HK-2 (cell line): ENCODE measurements around the gene ZNF319.

Source experiments
- DNase-seq: peaks from one replicate; pipeline ENCODE4 v3.0.0-alpha.2; 2018; ENCODE audit not compliant: unreplicated experiment

Gene ZNF319

DNA sequence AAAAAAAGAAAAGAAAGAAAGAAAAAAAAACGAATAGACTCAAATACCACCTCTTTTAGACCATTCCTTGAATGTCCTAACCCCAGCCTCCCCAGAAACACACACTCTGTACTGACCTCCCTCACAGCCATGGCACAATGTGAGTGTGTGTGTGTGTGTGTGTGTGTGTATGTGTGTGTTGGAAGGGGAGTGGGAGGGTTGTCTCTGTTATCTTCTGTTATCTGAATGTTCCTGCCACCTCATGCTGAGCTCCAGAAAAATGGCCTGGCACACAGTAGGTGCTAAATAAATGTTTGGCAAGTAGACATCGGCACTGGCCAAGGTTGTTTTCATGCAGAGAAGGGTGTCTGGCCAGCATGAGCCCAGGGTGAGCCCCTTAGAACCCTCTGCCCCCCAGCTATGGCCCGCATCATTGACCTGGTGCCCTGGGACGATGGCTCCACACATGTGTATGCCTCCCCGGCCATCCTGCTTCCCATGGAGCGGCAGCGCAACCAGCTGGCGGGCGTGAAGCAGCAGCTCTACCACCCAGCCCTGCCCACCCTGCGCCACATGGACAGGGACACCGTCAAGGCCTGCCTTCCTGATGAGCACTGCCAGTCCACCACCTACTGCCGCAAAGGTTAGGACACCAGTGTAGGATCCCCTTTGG lies 22.9 kb downstream of the ZNF319 start:
- DNase-seq: no peak

GRCh38 chr16:57976331-57976796 lies 24.1 kb downstream of the ZNF319 start:
- DNase-seq: no peak

DNA sequence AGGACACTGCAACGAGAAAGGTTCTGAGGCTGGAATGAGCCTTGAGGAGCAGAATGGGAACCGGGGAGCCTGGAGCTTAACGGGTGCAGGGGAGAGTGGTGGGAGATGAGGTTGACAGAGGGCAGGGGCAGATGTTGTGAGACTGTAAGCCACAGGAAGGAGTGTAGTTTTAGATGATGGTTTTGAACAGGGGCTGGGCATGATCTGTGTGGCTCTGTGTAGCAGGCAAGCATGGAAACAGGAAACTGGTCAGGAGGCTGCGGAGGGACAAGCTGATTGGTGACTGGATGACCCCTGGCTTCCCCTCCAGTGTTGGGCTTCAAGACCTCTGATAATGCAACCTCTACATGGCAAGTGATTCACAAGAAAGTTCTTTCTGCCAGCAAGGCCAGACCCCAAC lies 28.2 kb downstream of the ZNF319 start:
- DNase-seq: no peak

DNA sequence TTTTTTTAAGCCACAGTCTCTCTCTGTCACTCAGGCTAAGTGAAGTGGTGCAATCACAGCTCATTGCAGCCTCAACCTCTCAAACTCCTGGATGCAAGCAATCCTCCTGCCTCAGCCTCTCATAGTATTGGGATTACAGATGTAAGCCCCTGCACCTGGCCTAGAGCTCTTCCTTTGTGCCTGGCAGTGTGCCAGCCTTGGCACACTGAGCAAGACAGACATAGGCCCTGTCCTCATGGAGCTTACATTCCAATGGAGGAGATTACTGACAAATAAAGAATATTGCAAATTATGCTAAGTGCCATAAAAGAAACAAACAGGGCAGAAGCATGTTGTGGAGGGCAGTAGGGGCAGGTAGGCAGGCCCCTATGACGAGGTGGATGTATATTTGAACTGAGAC lies 28.6 kb downstream of the ZNF319 start:
- DNase-seq: no peak

GRCh38 chr16:57970970-57971369 lies 29.5 kb downstream of the ZNF319 start, which contains the start of gene CNGB1:
CNGB1 (minus strand) TSS chr16:57971128; CDS start chr16:57967286, 3,842 bp downstream.
- no peak for DNase-seq

DNA sequence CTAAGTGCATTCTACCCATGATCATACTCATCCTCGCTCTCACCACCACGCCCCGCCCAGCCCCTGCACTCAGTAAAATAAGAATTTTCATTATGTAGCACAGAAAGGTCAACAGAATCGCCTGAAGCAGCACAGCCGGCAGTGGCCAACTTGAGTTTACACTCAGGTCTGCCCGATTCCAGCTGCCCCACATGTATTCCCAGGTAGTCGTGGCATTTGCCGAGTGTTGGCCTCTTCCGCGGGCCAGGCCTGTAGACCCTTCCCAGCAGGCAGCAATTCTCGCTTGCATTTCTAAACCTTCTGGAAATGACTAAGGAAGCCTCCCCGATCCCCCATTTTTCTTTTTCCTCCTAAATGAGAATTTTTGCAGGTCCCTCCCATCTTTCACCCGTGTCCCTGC lies 30.2 kb downstream of the ZNF319 start:
- no peak for DNase-seq

GRCh38 chr16:57969451-57970123 lies 30.9 kb downstream of the ZNF319 start:
- no peak for DNase-seq

DNA sequence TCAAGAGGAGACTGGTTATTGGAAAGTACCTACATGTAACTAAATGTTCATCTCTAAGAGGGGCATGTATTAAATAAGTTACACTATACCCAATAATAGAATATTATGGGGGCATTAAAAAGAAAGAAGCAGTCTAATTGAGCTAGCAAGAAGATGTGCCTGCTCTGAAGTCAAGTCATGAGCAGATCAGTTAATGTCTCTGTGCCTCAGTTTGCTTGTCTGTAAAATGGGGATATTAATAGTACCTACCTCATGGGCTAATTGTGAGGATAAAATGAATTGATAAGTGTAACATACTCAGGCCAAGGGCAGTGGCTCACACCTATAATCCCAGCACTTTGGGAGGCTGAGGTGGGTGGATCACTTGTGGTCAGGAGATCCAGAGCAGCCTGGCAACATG lies 32.6 kb downstream of the ZNF319 start:
- no peak for DNase-seq

DNA sequence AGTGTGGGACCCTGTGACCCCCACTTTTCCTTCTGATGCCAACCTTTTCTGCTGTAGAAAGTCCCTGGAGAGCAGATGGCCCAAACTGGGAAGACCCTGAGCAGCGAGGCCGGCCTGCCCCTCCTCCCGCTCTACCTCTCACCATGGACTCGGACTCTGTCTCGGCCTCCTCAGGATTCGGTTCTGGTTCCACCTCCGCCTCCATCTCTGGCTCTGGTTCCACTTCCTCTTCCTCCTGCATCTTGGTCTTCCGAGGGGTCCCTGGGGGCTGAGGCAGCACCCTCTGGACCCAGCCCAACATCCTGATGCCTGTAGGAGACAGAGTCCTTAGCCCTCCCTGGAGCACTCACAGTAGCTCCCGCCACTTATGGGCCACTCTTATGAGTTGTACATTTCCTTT lies 33.5 kb downstream of the ZNF319 start:
- no peak for DNase-seq

GRCh38 chr16:57966204-57966771 lies 34.2 kb downstream of the ZNF319 start:
- DNase-seq: no peak

DNA sequence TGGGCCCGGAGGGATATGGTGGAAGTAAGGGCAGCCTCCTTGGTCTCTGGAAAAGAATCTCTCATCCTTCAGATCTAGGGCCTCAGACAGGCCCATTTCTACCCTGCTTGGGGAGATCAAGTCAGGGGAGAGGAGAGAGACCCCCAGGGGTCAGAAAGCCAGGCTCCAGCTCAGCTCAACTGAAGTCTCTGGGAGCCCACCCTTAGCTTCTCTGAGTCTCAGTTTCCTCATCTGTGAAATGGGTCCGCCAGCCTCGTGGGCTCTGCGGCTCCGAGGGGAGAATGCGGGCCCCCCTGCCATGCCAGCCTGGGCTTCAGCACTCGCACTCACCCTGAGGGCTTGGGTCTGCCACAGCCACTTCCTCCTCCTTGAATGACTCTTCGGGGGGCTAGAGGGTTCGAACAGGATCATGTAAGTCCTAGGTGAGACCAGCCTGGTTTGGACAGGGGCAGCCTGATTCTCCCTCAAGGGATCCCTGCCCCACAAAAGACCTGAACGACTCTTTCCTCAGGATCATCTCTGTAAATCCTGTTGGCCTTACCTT lies 36.2 kb downstream of the ZNF319 start:
- no peak for DNase-seq

- no peak for DNase-seq
Observed at GRCh38 chr16:57962756-57963155, 37.7 kb downstream of the ZNF319 start.

GRCh38 chr16:57962046-57962445 lies 38.4 kb downstream of the ZNF319 start:
- DNase-seq: no peak

- no peak for DNase-seq
Observed at GRCh38 chr16:57961538-57961937, 38.9 kb downstream of the ZNF319 start.

- no peak for DNase-seq
Observed at GRCh38 chr16:57960826-57961472, 39.5 kb downstream of the ZNF319 start.

DNA sequence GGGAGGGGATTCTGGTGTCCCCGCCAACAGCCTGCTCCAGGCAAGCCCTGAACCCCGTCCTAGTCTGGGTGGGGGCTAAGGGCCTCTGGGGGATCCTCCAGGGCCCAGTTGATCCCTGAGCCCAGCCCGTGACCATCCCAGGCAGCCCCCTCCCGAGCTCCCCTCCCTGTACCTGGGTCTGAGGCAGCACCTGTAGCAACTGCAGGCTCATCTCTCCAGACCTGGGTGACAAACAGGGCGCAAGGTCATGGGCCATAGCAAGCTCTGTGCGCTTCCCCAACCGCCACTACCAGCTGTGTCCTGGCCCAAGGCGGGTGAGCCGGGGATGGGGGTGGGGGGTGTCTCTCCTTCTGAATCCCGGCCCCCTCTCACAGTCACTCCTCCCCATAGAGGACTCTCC lies 40.2 kb downstream of the ZNF319 start:
- no peak for DNase-seq

GRCh38 chr16:57959804-57960203 lies 40.7 kb downstream of the ZNF319 start:
- no peak for DNase-seq

DNA sequence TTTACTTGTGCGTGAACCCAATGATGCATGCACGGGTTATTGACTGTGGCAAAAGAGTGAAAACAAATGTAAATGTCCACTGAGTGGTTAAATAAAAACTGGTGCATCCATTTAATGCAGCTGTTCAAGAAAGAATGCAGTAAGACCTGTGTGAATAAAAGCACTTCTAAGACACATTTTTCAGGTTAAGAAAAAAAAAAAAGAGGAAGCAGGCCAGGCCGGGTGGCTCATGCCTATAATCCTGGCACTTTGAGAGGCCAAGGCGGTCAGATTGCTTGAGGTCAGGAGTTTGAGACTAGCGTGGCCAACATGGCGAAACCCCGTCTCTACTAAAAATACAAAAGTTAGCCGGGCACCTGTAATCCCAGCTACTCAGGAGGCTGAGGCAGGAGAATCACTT lies 41.4 kb downstream of the ZNF319 start:
- DNase-seq: no peak

- no peak for DNase-seq
Observed at GRCh38 chr16:57958544-57958943, 41.9 kb downstream of the ZNF319 start.

GRCh38 chr16:57957673-57958392 lies 42.6 kb downstream of the ZNF319 start:
- no peak for DNase-seq

- no peak for DNase-seq
Observed at GRCh38 chr16:57956924-57957672, 43.4 kb downstream of the ZNF319 start.
